HepG2 (cell line): ENCODE results near the gene ENO3. TPM values are rescaled to one million over a fixed set of nuclear protein-coding genes. Genes with fewer than 3 reads are reported as not detected.

Source experiments
- BATF2 ChIP-seq: sonication (generic); formaldehyde crosslinking; IDR thresholded peaks from 2 replicates; pipeline ENCODE4 v1.8.0; 2022; ENCODE audit warnings: mild to moderate bottlenecking, missing genetic modification reagents, moderate library complexity
- BRD4 ChIP-seq: sonication (generic); formaldehyde crosslinking; IDR thresholded peaks from 2 replicates; pipeline ENCODE4 v1.4.0; 2020; ENCODE audit warnings: missing genetic modification reagents
- CHD2 ChIP-seq: IDR thresholded peaks from 2 replicates; pipeline ENCODE4 v1.6.1; 2011; ENCODE audit warnings: low read depth, low read length, improper control_type of control experiment
- DRAP1 ChIP-seq: IDR thresholded peaks from 2 replicates; pipeline ENCODE4 v1.6.1; 2016; ENCODE audit warnings: missing genetic modification reagents, missing compliant biosample characterization
- E2F2 ChIP-seq: sonication (generic); formaldehyde crosslinking; IDR thresholded peaks from 2 replicates; pipeline ENCODE4 v1.4.0; 2020; ENCODE audit warnings: missing genetic modification reagents, borderline replicate concordance
- ETS1 ChIP-seq: sonication (generic); formaldehyde crosslinking; IDR thresholded peaks from 2 replicates; pipeline ENCODE4 v1.4.0; 2020; ENCODE audit warnings: missing genetic modification reagents
- KDM3A ChIP-seq: IDR thresholded peaks from 2 replicates; pipeline ENCODE4 v1.6.1; 2018; ENCODE audit warnings: low read depth, missing compliant biosample characterization
- KDM4B ChIP-seq: sonication (generic); formaldehyde crosslinking; IDR thresholded peaks from 2 replicates; pipeline ENCODE4 v1.4.0; 2020; ENCODE audit warnings: missing genetic modification reagents
- KLF12 ChIP-seq: sonication (generic); formaldehyde crosslinking; IDR thresholded peaks from 2 replicates; pipeline ENCODE4 v1.4.0; 2020; ENCODE audit warnings: missing genetic modification reagents, borderline replicate concordance
- MAFK ChIP-seq, 2 experiments: IDR thresholded peaks in 1 of 2; conservative IDR thresholded peaks in 1 of 2; 2 replicates each; pipeline ENCODE4 v1.6.1; 2011; ENCODE audit warnings: improper control_type of control experiment in 2 of 2, low read length in 2 of 2
- MEIS2 ChIP-seq: sonication (generic); formaldehyde crosslinking; IDR thresholded peaks from 2 replicates; pipeline ENCODE4 v1.9.0; 2021; ENCODE audit warnings: mild to moderate bottlenecking, missing genetic modification reagents
- RBM39 ChIP-seq: fragments of 200-400 bp; formaldehyde crosslinking; IDR thresholded peaks from one replicate; pipeline ENCODE4 v1.6.1; 2018; ENCODE audit warnings: antibody characterized with exemption, mild to moderate bottlenecking, low read depth, low read length; ENCODE audit not compliant: poor library complexity, severe bottlenecking
- RELA ChIP-seq: sonication (generic); formaldehyde crosslinking; IDR thresholded peaks from 2 replicates; pipeline ENCODE4 v1.4.0; 2020; ENCODE audit warnings: missing genetic modification reagents
- XBP1 ChIP-seq: sonication (generic); formaldehyde crosslinking; IDR thresholded peaks from 2 replicates; pipeline ENCODE4 v1.5.0; 2020; ENCODE audit warnings: missing genetic modification reagents
- ZBED4 ChIP-seq: sonication (generic); formaldehyde crosslinking; IDR thresholded peaks from 2 replicates; pipeline ENCODE4 v1.4.0; 2020; ENCODE audit warnings: missing genetic modification reagents, borderline replicate concordance
- ZFP91 ChIP-seq: sonication (generic); formaldehyde crosslinking; IDR thresholded peaks from 2 replicates; pipeline ENCODE4 v1.9.0; 2022; ENCODE audit warnings: missing genetic modification reagents, mild to moderate bottlenecking, borderline replicate concordance
- ZNF253 ChIP-seq: sonication (generic); formaldehyde crosslinking; IDR thresholded peaks from 2 replicates; pipeline ENCODE4 v1.8.0; 2022; ENCODE audit warnings: mild to moderate bottlenecking, missing genetic modification reagents, borderline replicate concordance
- ZNF563 ChIP-seq: sonication (generic); formaldehyde crosslinking; IDR thresholded peaks from 2 replicates; pipeline ENCODE4 v1.8.0; 2022; ENCODE audit warnings: mild to moderate bottlenecking, moderate library complexity, missing genetic modification reagents
- ZNF766 ChIP-seq: sonication (generic); formaldehyde crosslinking; IDR thresholded peaks from 2 replicates; pipeline ENCODE4 v1.5.0; 2020; ENCODE audit warnings: missing genetic modification reagents, borderline replicate concordance
- ZNF780A ChIP-seq: sonication (generic); formaldehyde crosslinking; IDR thresholded peaks from 2 replicates; pipeline ENCODE4 v1.8.0; 2022; ENCODE audit warnings: mild to moderate bottlenecking, missing genetic modification reagents, moderate library complexity
- ZNF83 ChIP-seq: sonication (generic); formaldehyde crosslinking; IDR thresholded peaks from 2 replicates; pipeline ENCODE4 v1.4.0; 2020; ENCODE audit warnings: missing genetic modification reagents, mild to moderate bottlenecking, borderline replicate concordance
- polyA plus RNA-seq, 8 experiments: library from polyadenylated mRNA; depleted of rRNA in 3 of 8; stranded (reverse) in 7 of 8; unstranded in 1 of 8; fragments of >200 nt; fragmentation: Illumina TruSeq in 4 of 8; extraction: Trizol in 4 of 8; gene quantifications; 2 replicates each; pipeline versions ENCODE4 v1.2.1 to v1.2.3, GENCODE V29; 2011 to 2016; ENCODE audit warnings: low read depth in 4 of 8, missing spikeins in 1 of 8, mixed read lengths in 1 of 8; ENCODE audit not compliant: insufficient read depth in 1 of 8
- total RNA-seq, 5 experiments: library from RNA; depleted of rRNA; stranded (reverse); fragments of >200 nt; fragmentation: Illumina TruSeq; extraction: Trizol; gene quantifications; 2 replicates each; pipeline ENCODE4 v1.2.3, GENCODE V29; 2016; ENCODE audit warnings: low read depth in 1 of 5

Gene ENO3
- total and polyA plus RNA-seq, 2 of the 13 experiments (the other 11 are each of a cell fraction or from before 2014, with no cell fraction given), result 59.8 to 69.8 TPM

GRCh38 chr17:4969551-4970173 lies 18.7 kb downstream of the ENO3 start (continued):
- TF ChIP-seq ZFP91 (CRISPR knock-in tag), result no peak
- no peak for TF ChIP-seq XBP1 (CRISPR knock-in tag)
- TF ChIP-seq RBM39, result no peak
- no peak for TF ChIP-seq KDM4B (CRISPR knock-in tag)
- no peak for TF ChIP-seq ZNF83 (CRISPR knock-in tag)
- TF ChIP-seq ZBED4 (CRISPR knock-in tag), result no peak
- 0 out of 2 replicates have a peak, but pooled peaks have one; percentile 14 for TF ChIP-seq MEIS2 (CRISPR knock-in tag)
- no peak for TF ChIP-seq CHD2
- TF ChIP-seq BATF2 (CRISPR knock-in tag), result no peak
- TF ChIP-seq E2F2, result no peak
- TF ChIP-seq ETS1, result no peak; the same call in 1 of the 2 replicates
- peak; percentile 43; the same call in 1 of the 2 replicates for TF ChIP-seq BRD4 (CRISPR knock-in tag)
- TF ChIP-seq ZNF253 (CRISPR knock-in tag), result 0 out of 2 replicates have a peak, but pooled peaks have one; percentile 39
- TF ChIP-seq ZNF780A (CRISPR knock-in tag), result no peak
- 0 out of 2 replicates have a peak, but pooled peaks have one; percentile 17 for TF ChIP-seq KDM3A (CRISPR knock-in tag)
- TF ChIP-seq ZNF563 (CRISPR knock-in tag), result no peak
- no peak for TF ChIP-seq RELA (CRISPR knock-in tag)
- no peak for TF ChIP-seq KLF12 (CRISPR knock-in tag)
- TF ChIP-seq ZNF766, result no peak; the same call in 1 of the 2 replicates
- TF ChIP-seq MAFK (conservative IDR thresholded peaks at IDR 0.05 in 1 of 2, IDR thresholded peaks at IDR 0.05 in 1 of 2; ENCODE audit: low read length in 2 of 2), result no peak
- no peak for TF ChIP-seq DRAP1
